Liver (tissue), 3 donors: Measurements from ENCODE around the gene SLC7A14.

Experiments
- CTCF ChIP-seq: fragments of 150-350 bp; IDR thresholded peaks from 2 replicates; pipeline ENCODE4 v1.5.1; 2017; ENCODE audit warnings: improper control_type of control experiment, low read depth, low read length; ENCODE audit not compliant: missing input control
- EGR1 ChIP-seq, 2 donors: IDR thresholded peaks; 2 replicates each; pipeline ENCODE4 v1.6.1; 2016 to 2018; ENCODE audit warnings: antibody characterized with exemption in 2 of 2, low read depth in 2 of 2
- FOXA1 ChIP-seq: IDR thresholded peaks from 2 replicates; pipeline ENCODE4 v1.6.1; 2016; ENCODE audit warnings: antibody characterized with exemption
- GABPA ChIP-seq, 2 donors: IDR thresholded peaks in 1 of 2; conservative IDR thresholded peaks in 1 of 2; 2 replicates each; pipeline ENCODE4 v1.6.1; 2016; ENCODE audit warnings: antibody characterized with exemption in 2 of 2, mild to moderate bottlenecking in 1 of 2, moderate library complexity in 1 of 2
- NR2F2 ChIP-seq: IDR thresholded peaks from 2 replicates; pipeline ENCODE4 v1.6.1; 2016; ENCODE audit warnings: antibody characterized with exemption
- RXRA ChIP-seq, 2 donors: IDR thresholded peaks; 2 replicates each; pipeline ENCODE4 v1.6.1; 2017 to 2018; ENCODE audit warnings: antibody characterized with exemption in 2 of 2, mild to moderate bottlenecking in 1 of 2
- SP1 ChIP-seq: IDR thresholded peaks from 2 replicates; pipeline ENCODE4 v1.6.1; 2018; ENCODE audit warnings: antibody characterized with exemption, mild to moderate bottlenecking
- TAF1 ChIP-seq: conservative IDR thresholded peaks from 2 replicates; pipeline ENCODE4 v1.6.1; 2016; ENCODE audit warnings: antibody characterized with exemption, mild to moderate bottlenecking
- YY1 ChIP-seq: IDR thresholded peaks from 2 replicates; pipeline ENCODE4 v1.6.1; 2016; ENCODE audit warnings: antibody characterized with exemption, mild to moderate bottlenecking
- ZBTB33 ChIP-seq: IDR thresholded peaks from 2 replicates; pipeline ENCODE4 v1.6.1; 2016; ENCODE audit warnings: antibody characterized with exemption
- TF ChIP-seq, protein P1 (sequence below): IDR thresholded peaks from 2 replicates; pipeline ENCODE4 v1.6.1; 2016; ENCODE audit warnings: antibody characterized with exemption
- TF ChIP-seq, protein P2 (sequence below): IDR thresholded peaks from 2 replicates; pipeline ENCODE4 v1.6.1; 2016; ENCODE audit warnings: antibody characterized with exemption, mild to moderate bottlenecking
- TF ChIP-seq, protein P3 (sequence below): IDR thresholded peaks from 2 replicates; pipeline ENCODE4 v1.6.1; 2016; ENCODE audit warnings: antibody characterized with exemption
- donor health status: healthy.
- donor health status: healthy.

DNA sequence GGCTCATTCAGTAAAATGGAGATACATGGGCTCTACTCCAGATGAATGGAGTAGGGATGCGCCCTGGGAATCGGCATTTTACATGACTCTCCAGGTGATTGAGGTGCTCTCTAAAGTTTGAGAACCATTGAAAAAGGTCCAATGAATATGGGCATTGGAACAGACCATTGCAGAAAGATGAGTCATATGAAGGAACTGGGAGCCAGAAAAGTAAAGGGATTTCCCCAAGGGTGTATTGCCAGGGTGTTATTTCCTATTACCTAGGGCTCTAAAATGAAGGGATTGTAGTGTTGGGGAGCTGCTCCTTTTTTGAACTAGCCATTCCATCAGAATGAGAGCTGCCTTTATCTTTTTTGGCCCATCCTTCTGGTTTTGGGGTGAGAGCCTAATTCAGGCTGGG lies 145.5 kb downstream of the SLC7A14 start:
- TF ChIP-seq CTCF: no peak
- TF ChIP-seq NR2F2: no peak
- no peak for TF ChIP-seq TAF1
- TF ChIP-seq, protein P1, sequence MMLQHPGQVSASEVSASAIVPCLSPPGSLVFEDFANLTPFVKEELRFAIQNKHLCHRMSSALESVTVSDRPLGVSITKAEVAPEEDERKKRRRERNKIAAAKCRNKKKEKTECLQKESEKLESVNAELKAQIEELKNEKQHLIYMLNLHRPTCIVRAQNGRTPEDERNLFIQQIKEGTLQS: no peak
- TF ChIP-seq GABPA (IDR thresholded peaks at IDR 0.05 in 1 of 2, conservative IDR thresholded peaks at IDR 0.05 in 1 of 2): no peak
- no peak for TF ChIP-seq ZBTB33
- TF ChIP-seq FOXA1: no peak
- no peak for TF ChIP-seq YY1
- TF ChIP-seq, protein P2, sequence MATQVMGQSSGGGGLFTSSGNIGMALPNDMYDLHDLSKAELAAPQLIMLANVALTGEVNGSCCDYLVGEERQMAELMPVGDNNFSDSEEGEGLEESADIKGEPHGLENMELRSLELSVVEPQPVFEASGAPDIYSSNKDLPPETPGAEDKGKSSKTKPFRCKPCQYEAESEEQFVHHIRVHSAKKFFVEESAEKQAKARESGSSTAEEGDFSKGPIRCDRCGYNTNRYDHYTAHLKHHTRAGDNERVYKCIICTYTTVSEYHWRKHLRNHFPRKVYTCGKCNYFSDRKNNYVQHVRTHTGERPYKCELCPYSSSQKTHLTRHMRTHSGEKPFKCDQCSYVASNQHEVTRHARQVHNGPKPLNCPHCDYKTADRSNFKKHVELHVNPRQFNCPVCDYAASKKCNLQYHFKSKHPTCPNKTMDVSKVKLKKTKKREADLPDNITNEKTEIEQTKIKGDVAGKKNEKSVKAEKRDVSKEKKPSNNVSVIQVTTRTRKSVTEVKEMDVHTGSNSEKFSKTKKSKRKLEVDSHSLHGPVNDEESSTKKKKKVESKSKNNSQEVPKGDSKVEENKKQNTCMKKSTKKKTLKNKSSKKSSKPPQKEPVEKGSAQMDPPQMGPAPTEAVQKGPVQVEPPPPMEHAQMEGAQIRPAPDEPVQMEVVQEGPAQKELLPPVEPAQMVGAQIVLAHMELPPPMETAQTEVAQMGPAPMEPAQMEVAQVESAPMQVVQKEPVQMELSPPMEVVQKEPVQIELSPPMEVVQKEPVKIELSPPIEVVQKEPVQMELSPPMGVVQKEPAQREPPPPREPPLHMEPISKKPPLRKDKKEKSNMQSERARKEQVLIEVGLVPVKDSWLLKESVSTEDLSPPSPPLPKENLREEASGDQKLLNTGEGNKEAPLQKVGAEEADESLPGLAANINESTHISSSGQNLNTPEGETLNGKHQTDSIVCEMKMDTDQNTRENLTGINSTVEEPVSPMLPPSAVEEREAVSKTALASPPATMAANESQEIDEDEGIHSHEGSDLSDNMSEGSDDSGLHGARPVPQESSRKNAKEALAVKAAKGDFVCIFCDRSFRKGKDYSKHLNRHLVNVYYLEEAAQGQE: no peak
- TF ChIP-seq RXRA (IDR thresholded peaks at IDR 0.05): no peak
- TF ChIP-seq EGR1 (IDR thresholded peaks at IDR 0.05; ENCODE audit: low read depth in 2 of 2): no peak
- TF ChIP-seq, protein P3, sequence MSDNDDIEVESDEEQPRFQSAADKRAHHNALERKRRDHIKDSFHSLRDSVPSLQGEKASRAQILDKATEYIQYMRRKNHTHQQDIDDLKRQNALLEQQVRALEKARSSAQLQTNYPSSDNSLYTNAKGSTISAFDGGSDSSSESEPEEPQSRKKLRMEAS: no peak
- no peak for TF ChIP-seq SP1
